IPS-18c (cell line): ENCODE measurements around the gene SORBS2.
"Not testable (repeated sequence)": the region's sequence is repeated elsewhere in the genome, so short reads cannot be mapped to it uniquely, and the experiment has no call there.

Experiments
- H3K4me3 ChIP-seq: 2 replicates; pipeline ENCODE4 v1.7.0; 2013; ENCODE audit warnings: low read depth, mild to moderate bottlenecking, low read length, moderate library complexity; ENCODE audit not compliant: insufficient read depth
- H3K9me3 ChIP-seq: one replicate; pipeline ENCODE4 v1.6.1; 2013; ENCODE audit warnings: mild to moderate bottlenecking, low read length, moderate library complexity; ENCODE audit not compliant: control insufficient read depth, insufficient read depth

SORBS2 gene, protein sequence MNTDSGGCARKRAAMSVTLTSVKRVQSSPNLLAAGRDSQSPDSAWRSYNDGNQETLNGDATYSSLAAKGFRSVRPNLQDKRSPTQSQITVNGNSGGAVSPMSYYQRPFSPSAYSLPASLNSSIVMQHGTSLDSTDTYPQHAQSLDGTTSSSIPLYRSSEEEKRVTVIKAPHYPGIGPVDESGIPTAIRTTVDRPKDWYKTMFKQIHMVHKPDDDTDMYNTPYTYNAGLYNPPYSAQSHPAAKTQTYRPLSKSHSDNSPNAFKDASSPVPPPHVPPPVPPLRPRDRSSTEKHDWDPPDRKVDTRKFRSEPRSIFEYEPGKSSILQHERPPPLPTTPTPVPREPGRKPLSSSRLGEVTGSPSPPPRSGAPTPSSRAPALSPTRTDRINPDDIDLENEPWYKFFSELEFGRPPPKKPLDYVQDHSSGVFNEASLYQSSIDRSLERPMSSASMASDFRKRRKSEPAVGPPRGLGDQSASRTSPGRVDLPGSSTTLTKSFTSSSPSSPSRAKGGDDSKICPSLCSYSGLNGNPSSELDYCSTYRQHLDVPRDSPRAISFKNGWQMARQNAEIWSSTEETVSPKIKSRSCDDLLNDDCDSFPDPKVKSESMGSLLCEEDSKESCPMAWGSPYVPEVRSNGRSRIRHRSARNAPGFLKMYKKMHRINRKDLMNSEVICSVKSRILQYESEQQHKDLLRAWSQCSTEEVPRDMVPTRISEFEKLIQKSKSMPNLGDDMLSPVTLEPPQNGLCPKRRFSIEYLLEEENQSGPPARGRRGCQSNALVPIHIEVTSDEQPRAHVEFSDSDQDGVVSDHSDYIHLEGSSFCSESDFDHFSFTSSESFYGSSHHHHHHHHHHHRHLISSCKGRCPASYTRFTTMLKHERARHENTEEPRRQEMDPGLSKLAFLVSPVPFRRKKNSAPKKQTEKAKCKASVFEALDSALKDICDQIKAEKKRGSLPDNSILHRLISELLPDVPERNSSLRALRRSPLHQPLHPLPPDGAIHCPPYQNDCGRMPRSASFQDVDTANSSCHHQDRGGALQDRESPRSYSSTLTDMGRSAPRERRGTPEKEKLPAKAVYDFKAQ (N-terminal part only)

GRCh38 chr4:185811509-185812364 lies at the start of gene SORBS2:
Gene SORBS2, minus strand, starts transcription at chr4:185812194. Its CDS starts 121,623 bp downstream, at chr4:185690571.
- H3K4me3 ChIP-seq: no peak within 1 kb of the TSS; the same call in 1 of the 2 replicates
- H3K9me3 ChIP-seq: no peaks in the 10 kb centered on the region

DNA sequence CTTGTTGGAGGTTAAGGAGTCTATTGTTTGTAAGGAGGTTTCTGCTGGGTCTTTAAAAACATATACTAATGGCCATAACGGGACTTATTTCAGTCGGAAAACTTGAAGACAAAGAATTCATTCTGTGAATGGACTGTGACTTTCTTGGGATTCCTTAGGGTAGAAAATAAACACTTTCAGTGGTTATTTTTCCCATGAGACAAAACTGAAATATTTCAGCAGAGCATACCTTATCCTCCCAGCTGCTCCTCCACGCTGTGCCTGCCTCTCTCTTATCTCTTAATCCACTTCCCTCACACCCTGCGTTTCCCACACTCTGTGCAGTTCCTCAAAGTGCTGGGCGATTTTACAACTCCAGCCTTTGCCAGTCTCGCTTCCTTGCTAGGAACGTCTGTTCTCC lies 47.1 kb upstream of the SORBS2 start:
- no peaks in the 10 kb centered on the region for H3K9me3 ChIP-seq

GRCh38 chr4:185857561-185857960 lies 45.6 kb upstream of the SORBS2 start:
- H3K9me3 ChIP-seq, H3K4me3 ChIP-seq: not testable (repeated sequence)

More for the DNA sequence above, 47.1 kb upstream of the SORBS2 start:
- no peak overlapping the region for H3K4me3 ChIP-seq

DNA sequence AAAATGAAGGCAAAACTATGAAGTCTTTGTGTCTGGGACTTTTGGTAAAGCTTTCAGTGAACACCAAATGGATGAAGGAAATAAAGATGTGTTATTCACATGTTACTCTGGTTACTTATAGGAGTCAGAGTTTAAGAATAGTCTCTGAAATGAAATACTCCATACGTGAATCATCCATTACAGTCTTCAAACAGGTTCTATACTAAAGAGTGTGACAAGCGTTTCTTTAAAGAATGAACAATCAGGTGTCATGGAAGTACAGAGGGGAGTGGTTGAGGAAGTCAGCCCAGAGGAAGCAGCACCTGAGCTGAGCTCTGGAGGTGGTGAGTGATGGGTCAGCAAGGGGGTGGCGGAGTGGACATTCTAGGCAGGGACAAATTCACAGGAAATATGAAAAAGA lies 41.8 kb upstream of the SORBS2 start:
- H3K9me3 ChIP-seq: no peaks in the 10 kb centered on the region
- H3K4me3 ChIP-seq: no peak overlapping the region

- Histone ChIP-seq H3K4me3 (no peak overlapping the region), H3K9me3 (no peaks in the 10 kb centered on the region)
Observed at GRCh38 chr4:185852961-185853360, 41.0 kb upstream of the SORBS2 start.

DNA sequence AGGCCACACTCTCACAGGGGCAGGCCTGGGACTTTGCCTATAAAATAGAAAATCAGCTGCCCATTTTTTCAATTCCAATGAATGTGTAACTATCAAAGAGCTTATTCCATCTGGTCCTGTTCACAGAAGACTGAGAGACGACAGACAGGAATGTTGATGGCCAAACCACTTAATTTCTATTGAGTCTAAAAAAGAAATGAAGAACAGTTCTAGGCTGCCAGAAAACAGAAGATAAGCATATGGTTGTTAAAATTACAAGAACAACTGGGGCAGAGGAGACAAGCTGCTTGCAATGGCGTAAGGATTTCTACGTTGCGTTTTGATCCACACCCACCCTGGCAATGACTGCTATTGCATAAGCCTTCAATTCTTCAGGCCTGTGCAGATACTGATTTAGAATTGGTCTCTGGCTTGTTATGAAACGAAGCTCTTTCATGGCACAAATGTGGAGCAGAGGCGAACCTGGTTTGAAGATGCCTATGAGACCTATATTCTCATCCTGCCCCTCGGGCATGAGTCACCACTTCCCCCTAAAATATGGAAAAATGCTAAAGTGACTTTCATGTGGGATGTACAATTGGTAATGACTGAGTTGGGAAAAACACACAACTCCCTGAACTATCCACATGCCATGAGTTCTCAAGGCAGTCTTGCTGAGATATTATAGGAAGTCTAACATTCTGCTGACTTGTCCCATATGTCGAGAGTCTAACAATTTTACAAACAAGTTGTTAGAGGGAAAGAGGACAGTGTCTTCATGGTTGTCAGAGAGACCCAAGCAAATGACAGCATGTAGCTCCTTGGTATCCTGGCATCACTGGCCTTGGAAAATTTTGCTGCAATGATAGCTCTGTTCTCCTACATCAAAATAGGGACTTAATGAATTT lies 37.9 kb upstream of the SORBS2 start:
- H3K4me3 ChIP-seq: no peak overlapping the region
- no peaks in the 10 kb centered on the region for H3K9me3 ChIP-seq

DNA sequence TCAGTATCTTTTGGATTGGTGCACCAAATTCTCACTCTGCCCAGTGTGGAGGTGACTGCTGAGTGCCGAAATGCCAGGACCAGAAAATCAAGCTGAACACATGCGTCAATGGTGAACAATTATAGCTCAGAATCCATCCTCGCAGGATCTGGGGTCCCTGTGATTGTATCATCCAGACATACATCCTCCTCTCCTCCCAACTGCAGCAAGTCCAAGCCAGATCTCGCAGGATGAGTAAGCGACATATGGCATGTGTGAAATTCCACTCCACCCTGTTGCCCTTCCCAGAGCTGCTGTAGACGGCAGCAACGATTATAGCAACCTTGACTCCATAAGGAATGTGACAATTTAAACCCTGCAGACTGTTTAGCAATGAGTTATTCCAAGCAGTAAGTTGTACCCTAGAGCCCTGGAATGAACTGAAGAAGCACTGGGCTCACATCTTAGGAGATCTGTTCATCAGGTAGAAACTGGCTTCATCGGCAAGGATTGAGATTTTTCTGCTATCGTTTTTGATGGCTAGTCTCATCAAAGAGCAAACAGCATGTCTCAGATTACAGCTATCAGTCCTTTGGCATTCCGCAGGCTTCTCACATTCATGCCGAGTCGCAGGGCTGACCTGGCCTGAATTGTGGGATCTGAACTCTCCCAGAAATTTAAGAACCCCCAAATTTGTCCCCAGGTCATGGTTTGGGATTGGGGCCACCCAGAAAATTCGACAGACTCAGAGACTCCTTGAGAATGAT lies 35.5 kb upstream of the SORBS2 start:
- Histone ChIP-seq H3K9me3 (no peaks in the 10 kb centered on the region), H3K4me3 (no peak overlapping the region)

DNA sequence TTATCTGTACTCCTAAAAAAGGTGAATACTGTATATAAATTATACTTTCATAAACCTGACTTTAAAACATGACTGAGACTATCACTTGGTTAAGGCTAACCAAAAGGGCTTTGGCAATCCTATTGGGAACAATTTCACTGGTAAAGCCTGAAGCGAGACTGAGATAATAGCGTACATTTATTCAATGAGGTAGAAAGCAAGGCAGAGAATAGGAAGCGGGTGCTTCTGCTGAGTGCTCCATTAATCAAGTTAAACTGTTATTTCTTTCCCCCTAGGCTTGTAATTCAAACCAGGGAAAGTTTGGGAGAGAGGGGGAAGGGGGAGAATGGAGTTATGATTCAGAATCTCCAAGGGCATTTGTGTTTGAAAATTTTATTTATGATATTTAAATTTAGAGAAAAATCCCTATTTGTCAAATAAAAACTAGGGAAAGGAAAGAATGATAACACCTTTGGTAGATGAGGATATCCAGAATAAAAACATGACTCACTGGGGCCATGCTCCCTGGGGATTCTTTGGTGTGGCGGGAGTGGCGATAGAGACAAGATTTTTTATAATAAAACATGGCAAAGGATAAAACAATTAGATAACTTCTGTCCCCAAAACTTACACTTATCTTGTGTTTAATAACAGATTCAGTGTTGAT lies 34.6 kb upstream of the SORBS2 start:
- no peak overlapping the region for H3K4me3 ChIP-seq
- H3K9me3 ChIP-seq: no peaks in the 10 kb centered on the region

- Histone ChIP-seq H3K4me3 (no peak overlapping the region), H3K9me3 (no peaks in the 10 kb centered on the region)
Observed at GRCh38 chr4:185845966-185846365, 34.0 kb upstream of the SORBS2 start.

DNA sequence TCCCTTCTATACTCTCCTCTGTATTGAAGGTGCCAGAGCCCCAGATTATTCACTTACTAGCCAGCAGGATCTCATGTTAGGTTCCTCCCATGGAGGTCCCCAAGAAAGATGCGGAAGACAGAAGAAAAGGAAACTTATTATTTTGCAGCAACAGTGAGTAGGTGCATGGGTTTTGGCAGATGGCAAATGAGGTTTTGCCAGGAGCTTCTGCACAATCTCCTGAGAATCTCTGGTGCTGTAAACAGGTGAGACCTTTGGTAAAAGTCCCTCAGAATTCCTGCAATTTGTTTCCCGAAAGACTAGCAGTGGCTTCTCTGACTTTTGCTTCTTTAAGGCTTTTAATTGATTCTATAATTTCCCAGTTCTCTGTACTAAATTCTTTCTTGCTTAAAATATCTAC lies 29.5 kb upstream of the SORBS2 start:
- Histone ChIP-seq H3K4me3 (no peak overlapping the region), H3K9me3 (no peaks in the 10 kb centered on the region)

DNA sequence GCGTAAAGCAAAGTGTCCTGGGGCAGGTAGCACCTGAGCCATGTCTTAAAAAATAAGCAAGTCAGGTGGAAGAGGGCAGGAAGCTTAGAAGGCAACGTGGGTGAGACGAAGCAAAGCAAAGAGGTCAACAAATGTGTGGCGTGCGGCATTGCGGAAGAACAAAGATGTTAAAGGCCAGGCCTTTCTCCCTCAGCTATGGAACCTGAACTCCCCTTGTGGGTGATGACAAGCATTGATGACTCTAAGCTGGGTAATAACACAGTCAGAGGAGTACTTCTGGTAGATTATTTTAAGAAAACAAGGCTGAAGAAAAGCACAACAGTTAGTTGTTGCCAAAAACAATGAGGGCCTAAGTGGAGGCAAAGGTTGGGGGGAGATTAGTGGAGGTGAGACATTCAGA lies 29.0 kb upstream of the SORBS2 start:
- Histone ChIP-seq H3K4me3 (no peak overlapping the region), H3K9me3 (no peaks in the 10 kb centered on the region)

DNA sequence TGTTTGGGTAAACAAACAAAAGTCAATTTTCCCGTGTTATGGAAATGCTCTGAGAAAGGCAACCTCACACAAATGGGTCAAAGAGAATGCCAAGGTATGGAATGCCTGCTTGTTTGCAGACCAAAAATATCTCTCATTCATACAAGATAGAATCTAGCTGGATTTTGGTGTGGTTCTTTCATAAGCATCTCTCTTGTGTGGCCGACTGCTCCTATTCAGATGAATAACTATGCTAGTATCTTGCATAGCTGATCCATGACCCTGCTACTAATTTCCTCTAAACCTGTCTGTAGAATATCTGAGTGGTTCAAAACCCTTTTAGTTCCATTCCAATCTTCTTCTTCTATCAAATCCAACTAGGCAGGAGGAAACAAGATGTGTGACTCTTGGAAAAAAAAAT lies 28.2 kb upstream of the SORBS2 start:
- Histone ChIP-seq H3K4me3 (no peak overlapping the region), H3K9me3 (no peaks in the 10 kb centered on the region)

DNA sequence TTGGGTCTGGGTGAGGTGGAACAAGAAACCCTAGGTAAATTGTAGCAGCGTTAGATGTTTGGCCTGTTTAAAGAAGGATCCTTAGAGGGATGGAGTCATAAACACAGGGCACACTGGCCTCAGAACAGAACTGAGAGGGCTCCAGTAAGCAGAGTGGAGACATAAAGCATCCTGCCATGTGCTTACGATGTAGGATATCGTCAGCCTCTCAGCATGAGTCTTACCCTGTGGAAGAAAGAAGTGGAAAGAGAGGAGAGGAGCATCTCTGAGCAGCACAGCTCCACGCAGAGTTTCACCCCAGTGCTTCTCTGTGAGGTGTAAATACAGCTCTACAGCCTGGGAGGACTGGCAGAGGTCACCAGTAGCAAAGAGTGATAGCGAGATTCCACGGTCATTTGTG lies 27.8 kb upstream of the SORBS2 start:
- no peak overlapping the region for H3K4me3 ChIP-seq
- no peaks in the 10 kb centered on the region for H3K9me3 ChIP-seq

GRCh38 chr4:185839194-185839712 lies 27.3 kb upstream of the SORBS2 start:
- no peak overlapping the region for H3K4me3 ChIP-seq
- H3K9me3 ChIP-seq: no peaks in the 10 kb centered on the region
